HG02840 (cell line): ENCODE measurements around the gene ADSL.
"Not testable (repeated sequence)": the region's sequence is repeated elsewhere in the genome, so short reads cannot be mapped to it uniquely, and the experiment has no call there.

Experiments used
- ATAC-seq: cut with Tn5 transposase; IDR thresholded peaks from one replicate; pipeline ENCODE4 v1.9.1; 2021; ENCODE audit warnings: mild to moderate bottlenecking, moderate library complexity, moderate number of reproducible peaks; ENCODE audit not compliant: unreplicated experiment, low FRiP score

The ADSL gene

DNA sequence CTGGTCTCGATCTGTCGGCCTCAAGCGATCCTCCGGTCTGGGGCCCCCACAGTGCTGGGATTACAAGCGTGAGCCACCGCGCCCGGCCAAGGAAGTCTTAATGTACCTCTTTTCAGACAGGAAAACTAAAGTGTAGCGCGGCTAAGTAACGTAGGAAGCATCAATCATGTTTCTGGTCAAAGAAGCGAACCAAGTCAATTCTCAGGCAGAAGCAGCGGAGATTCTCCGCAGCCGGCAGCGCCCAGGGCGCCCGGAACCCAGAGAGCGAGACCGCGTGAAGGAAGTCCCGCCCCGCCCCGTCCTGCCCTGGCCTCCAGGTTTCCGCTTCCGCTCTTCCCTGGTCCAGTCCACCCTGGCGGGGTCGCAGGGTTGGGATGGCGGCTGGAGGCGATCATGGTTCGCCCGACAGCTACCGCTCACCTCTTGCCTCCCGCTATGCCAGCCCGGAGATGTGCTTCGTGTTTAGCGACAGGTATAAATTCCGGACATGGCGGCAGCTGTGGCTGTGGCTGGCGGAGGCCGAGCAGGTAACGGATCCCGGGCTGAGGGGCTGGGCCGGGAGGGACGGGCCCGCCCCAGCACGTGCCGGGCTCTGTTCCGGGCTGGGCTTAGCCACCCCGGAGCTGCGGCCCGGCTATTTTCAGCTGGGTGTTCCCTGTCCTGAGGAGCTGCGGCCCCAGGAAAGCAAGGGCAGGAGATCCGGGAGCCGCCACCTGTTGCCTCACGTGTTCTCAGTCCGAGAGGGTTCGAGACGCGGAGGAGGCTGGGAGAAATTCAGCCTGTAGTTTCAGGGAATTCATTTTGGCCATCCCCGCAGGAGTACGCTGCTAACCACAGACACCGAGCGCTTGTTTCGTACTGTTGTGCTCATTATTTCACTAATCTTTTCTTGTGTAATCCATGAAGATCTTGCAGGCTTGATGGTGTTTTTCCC lies at the start of gene ADSL:
Gene ADSL, plus strand, starts transcription at position 316 of the 934 bp plus-strand sequence. Its CDS starts 59 bp downstream, at position 375.
- peak; percentile 82 for ATAC-seq

DNA sequence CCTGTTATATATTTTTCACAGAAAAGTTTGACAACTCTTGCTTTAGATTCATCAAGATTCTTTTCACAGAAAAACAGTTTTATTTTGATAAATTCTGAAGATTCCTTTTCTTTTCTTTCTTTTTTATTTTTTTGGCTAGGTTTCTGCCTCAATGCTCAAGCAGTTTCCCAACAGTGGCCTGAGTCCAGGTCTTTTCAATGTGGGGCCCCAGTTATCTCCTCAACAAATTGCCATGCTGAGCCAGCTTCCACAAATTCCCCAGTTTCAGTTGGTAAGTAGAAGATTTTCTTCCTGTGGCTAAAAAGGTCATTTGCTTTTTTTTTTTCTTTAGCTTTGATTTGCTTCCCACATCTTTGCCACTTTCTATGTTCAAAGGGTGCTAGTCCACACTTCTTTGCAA lies 46.0 kb upstream of the ADSL start:
- no peak for ATAC-seq

DNA sequence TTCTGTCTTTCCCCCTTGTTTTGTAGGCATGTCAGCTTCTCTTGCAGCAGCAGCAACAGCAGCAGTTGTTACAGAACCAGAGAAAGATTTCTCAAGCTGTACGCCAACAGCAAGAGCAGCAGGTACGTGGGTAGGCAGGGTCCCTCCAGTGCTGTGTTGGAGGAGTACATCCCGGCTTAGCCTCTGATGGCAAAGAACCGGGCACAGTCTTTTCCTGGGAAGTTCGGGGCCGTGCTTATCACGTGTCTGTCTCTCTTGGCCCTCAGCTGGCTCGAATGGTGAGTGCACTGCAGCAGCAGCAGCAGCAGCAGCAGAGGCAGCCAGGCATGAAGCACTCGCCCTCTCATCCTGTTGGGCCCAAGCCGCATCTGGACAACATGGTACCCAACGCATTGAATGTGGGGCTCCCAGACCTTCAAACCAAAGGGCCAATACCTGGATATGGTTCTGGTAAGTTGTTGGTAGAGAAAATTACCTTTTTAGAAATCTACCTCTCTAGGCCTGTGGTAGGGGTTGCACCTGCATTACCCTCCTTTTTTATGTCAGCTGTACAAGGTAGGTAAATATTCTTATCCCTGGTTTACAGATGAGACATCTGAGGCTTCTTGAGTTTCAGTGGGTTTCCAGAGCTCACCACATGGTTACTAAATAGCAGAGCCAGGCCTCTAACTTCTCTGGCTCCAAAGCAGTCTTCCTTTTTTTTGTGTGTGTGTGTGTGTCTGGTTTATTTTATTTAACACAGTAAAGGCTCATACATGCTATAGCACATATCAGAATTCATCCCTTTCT lies 45.2 kb upstream of the ADSL start:
- peak; percentile 67 for ATAC-seq

DNA sequence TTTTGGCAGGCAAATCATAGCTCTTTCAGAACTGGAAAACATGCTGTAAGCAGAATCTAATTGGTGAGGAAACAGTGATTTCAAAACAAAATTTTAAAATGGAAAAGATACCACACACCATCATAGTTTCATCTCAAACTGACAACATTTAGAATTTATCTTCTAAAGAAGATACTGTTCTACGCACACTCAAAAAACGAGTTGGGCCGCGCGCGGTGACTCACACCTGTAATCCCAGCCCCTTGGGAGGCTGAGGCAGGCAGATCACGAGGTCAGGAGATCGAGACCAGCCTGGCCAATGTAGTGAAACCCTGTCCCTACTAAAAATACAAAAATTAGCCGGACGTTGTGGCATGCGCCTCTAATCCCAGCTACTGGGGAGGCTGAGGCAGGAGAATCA lies 44.2 kb upstream of the ADSL start:
- ATAC-seq = no peak

DNA sequence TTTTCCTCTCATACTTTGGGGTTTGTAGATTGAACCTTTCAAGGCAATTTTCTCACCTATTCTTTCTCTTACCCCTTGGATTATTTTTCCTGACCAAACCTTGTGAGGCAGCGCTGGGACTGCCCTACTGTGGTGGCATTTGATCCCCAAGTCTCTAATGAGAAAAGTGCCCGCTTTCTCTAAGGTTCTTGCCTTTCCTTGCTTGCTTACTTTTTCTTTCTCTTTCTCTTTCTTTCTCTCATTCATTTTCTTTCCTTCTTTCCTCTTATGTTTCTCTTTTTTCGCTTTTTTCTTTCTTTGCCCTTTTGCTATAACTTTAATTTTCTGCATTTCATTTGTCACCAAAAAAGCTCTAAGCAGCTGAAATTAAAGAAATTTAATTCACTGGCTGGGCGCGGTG lies 40.7 kb upstream of the ADSL start:
- ATAC-seq = no peak

DNA sequence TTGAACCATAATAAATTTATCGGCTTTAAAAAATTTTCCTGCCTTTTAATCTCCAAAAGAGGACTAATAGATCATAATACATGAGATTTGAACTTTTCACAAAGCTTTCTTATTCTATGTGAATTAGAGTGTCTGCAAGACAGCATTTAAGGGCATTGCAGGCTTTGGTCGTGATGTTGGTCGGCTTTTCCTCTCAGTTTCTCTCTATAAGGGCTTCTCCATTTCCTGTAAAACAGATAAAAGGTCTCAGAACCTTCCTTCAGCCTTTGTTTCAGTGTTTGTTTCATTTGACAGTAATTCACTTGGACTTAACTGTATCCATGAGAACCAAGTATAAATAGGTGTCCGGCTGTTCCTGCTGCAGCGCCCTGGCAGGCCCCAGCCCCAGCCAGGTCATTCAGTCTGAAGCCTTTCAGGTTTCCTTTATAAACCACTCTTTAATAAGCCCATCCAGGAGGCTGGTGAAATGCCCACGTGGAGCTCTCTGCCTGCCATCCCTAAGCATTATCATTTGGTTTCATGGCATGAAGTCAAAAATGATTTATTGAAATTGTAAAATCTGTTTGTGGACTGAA lies 37.2 kb upstream of the ADSL start:
- ATAC-seq = no peak

DNA sequence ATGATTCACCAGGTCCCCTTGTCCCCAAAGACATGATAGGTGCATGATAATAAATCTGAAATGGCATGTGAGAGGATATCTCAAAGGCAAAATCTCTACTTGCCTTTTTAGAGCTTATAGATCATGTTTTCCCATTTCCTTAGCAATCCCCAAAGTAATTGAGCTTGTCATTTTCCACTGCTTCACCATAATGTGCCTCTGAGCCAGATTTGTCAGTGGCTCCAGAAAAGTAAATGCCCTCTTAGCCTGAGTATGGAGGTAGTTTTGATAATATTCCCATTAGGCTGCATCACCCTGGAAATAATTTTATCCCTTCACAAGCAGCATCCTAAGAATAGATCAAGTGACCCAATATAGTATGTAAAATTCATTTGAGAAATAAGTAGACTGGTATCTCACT lies 36.7 kb upstream of the ADSL start:
- ATAC-seq = no peak

DNA sequence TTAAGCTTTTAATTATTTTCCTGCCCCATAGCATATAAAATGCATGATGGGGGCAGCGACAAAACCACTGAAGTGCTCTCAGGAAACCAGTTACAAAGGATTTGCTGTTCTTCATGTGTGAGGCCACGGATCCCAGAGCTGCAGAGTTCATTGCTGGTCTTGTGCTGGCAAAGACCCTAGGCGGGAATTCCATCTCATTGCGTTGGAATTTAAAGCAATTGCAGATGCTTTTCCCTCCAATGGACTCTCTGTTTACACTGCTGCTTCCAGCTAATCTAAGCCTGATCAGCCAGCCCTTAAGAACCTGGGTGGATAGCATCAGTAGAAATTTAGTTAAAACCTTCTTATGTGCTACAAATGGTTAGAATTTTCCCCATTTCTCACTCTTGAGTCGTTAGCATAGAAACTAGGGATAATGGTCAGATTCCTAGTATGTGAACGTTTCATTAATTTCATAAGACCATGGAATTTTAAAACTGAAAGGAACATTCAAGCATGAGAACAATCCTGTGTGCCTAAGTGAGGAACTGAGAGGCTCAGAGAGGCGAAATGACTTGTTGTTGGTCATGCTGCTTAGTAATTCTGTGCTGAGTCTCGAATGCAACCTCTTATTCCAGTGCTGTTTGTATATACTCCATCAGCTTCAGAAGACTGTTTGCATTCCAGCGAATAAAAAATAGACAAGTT lies 36.1 kb upstream of the ADSL start:
- ATAC-seq = no peak

DNA sequence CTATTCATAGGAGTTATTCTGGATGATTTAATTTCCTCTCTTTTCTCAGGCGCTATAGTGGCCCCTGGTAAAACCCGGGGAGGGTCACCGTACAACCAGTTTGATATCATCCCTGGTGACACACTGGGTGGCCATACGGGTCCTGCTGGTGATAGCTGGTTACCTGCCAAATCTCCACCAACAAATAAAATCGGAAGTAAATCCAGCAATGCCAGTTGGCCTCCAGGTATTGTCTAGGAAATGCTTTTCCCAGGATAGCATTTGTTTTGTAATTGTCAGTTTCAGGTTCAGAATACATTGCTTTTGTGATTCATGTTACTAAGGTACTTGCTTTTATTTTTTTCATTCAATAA lies 35.6 kb upstream of the ADSL start:
- ATAC-seq = no peak

DNA sequence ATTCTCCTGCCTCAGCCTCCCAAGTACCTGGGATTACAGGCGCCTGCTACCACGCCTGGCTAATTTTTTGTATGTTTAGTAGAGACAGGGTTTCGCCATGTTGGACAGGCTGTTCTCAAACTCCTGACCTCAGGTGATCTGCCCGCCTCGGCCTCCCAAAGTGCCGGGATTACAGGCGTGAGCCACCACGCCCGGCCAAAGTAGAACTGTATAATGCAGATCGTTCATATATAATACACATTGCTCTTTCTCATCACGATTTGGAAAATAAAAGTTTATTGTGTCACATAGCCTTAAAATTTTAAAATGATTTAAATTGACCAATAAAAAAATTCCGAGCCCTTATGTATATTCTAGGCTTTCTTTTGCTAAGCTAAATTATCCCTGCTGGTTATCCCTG lies 34.7 kb upstream of the ADSL start:
- not testable (repeated sequence) for ATAC-seq

DNA sequence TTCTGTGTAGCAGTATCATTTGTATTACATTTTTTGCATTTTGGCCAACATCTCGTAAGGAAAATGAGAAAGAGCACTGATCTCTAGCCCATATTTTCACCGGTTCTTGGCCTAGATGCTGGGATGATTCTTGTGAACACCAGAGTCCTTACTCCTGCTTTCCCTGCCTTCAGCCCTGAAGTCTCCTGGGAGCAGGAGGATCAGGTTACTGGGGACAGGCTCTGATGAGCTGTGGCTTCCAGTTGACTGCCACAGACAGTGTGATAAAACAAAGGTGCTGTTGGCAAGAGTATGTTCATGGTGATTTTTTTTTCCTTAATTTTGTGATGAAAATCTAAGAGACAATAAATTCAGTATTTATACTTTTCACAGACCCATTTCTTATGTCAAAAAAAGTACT lies 34.2 kb upstream of the ADSL start:
- no peak for ATAC-seq

DNA sequence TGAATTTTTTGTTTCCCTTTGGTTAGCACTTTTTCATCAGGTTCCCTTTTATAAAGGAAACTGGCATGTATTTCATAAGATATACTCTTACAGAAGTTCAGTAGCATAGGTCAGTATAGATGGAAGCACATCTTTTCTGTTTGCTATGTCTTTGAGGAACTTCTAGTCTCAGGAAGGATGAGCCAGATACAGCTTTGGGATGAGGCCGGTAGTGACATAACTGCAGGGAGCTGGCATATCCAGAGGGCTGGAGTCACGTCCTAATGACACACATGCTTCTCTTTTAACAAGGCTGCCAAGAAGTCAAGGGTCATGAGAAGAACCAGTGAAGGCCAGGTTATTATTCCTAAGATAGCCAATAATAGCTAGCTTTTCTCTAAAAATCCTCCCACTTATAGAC lies 33.3 kb upstream of the ADSL start:
- no peak for ATAC-seq

DNA sequence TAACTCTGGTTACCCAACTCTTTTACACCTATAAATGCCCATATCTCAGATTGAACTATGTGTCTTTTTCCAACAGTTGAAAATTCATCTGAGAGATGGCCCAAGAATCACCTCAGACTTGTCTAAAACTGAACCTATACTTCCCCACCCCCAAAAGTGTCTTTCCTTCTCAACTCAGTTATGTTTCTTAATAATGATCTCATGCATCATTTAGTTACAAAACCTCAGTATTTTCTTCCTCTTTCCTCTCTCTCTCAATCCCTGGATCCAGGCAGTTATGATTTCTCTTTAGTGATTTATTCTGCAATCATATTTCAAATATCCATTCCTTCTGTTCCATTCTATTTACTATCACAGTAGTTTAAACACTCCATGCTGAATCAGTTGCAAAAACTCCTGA lies 32.3 kb upstream of the ADSL start:
- ATAC-seq = no peak

DNA sequence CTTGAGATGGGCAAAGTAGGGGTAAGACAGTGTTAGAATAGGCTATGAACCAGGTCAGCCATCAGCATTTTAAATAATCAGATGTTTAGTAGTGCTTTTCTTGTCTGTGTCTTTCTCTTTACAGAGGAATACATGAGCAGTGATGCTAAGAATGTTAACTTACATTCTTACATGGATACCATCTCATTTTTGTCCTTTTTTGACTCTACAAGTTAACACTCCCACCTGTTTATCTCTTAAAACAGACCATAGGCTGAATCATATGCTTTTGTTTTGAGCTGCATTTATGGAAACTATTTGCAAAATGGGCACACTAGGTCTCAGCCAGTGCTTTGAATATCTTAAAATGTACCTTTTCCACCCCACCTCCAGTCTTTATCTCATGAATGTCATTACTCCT lies 25.6 kb upstream of the ADSL start:
- no peak for ATAC-seq

DNA sequence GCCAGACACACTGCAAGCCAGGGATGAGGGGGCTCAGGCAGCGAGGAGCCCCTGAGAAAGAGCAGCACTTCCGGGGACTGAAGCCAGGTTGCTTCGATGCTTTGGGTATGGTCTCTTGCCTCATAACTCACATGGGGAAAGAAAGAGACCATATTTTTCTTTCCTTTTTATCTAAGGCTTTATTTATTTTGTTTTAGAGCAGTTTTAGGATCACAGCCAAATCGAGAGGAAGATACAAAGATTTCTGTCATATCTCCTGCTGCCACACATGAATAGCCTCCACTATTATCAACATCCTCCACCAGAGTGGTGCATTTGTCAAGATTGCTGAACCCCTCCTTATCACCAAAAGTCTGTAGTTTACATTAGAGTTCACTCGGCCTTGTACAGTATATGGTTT lies 24.3 kb upstream of the ADSL start:
- no peak for ATAC-seq

DNA sequence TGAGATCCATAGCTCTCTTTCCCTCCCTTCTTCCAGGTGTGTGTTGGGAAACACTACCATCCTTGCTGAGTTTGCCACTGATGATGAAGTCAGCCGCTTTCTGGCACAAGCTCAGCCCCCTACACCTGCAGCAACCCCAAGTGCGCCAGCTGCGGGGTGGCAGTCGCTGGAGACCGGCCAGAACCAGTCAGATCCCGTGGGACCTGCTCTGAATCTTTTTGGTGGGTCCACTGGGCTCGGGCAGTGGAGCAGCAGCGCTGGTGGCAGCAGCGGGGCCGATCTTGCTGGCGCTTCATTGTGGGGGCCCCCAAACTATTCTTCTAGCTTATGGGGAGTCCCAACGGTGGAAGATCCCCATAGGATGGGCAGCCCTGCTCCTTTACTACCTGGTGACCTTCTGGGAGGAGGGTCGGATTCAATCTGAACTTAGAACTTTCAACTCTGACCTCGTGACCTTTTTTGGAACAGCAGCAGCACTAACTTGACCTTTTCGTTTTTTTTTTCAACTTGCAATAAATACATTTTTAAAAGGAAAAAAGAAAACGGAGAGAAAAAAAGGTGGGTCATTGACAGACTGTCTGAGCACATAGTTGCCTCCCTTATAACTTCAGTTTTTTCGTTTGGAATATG lies 23.4 kb upstream of the ADSL start:
- no peak for ATAC-seq

DNA sequence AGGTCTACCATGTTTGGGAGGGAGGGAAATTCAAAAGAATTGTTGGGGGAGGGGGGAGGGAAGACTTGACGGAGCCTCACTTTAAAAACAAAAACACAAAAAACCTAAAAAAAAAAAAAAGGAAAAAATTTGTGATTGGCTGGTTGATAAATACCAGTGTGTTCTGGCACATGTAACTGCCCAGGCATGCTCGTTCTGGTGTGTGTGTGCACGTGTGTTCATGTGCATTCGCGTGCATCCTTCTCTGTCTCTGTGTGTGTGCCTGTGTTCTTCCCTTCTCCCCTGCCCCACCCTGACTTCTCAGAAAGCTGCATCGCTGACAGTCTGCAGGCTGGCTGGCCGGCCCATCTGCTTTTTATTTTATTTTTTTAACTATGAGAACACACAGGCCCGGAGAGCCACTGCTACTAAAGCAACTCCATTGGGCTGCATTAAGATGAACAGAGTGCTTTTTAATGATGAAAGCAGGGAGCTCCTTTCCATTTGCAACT lies 22.6 kb upstream of the ADSL start:
- no peak for ATAC-seq

DNA sequence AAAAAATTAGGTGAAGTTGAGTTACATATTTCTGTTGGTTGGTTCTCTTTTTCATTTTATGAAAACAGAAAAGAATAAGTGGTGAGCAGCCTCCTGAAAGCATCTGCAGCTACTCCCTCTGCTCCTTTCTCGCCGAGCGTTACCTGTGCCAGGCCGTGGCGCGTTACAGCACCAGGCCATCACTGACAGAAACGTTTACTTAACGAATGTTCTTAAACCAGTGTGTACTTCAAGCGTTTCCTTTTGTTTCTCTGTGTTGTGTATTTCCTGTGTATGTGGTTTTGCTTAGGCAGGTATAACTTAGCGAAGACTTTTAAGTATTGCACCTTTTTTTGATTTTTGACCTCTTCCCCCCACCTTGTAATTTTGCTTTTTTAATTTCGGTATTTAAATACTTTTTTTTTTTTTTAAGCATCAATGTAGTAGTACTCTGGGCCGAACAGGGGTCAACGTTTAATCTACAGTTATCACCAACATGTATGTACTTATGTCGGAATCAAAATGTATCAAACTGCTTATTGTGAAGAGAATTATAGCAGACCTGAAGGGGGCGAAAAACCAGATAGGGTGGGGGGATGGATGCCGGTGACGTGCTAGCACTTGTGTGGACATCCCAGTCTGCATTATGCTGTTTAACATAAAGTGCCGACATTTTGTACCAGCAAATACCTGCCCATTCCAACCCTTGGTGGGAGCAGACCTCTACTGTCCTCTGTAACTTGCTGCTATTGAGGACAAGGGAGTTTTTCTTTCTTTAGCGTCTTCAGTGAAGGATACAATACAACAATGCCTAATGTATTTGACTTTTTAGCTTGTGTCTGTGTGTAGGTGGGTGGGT lies 21.6 kb upstream of the ADSL start:
- ATAC-seq = no peak

DNA sequence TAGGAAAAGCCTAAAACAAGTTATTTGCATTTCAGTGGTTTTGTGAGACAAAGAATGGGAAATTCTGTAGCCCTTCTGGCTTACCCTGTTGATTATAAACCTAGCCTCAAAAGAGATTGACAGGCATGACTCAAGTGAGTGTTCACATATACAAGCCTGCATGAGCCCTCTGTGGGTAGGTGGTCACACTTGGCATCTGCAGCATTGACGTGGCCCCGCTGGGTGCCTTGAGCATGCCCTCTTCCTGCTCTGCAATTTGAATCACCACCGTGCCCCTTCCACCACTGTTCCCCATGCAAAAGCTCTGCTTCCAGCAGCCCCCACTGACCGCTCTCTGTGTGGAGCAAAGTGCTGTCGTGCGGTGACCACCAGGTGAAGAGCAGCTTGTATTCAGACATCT lies 21.0 kb upstream of the ADSL start:
- no peak for ATAC-seq
